Measurements from ENCODE around the gene KNCN. TPM values are rescaled to one million over a fixed set of nuclear protein-coding genes. Genes with fewer than 3 reads are reported as not detected.

The KNCN gene
- total and polyA plus RNA-seq, 8 donors: not detected

DNA sequence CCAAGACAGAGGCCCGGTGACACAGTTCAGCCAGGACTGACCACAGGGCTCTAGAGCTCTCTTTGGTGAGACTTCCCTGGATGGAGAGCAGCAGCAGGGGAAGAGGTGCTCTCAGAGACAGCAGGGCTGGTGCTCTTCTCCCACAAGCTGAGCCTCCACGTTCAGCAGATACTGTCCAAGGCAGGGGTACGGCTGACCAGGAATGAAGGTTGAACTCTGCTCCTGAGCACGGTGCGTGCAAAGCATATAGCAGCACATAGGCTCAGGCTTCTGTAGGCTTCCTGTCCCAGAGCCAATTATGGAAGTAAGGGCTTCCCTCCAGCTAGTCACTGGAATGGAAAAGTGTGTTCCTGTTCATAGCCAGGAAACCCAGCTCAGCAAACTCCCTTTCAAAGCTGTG is 37.9 kb downstream of the KNCN start:
- TF ChIP-seq, protein P1, sequence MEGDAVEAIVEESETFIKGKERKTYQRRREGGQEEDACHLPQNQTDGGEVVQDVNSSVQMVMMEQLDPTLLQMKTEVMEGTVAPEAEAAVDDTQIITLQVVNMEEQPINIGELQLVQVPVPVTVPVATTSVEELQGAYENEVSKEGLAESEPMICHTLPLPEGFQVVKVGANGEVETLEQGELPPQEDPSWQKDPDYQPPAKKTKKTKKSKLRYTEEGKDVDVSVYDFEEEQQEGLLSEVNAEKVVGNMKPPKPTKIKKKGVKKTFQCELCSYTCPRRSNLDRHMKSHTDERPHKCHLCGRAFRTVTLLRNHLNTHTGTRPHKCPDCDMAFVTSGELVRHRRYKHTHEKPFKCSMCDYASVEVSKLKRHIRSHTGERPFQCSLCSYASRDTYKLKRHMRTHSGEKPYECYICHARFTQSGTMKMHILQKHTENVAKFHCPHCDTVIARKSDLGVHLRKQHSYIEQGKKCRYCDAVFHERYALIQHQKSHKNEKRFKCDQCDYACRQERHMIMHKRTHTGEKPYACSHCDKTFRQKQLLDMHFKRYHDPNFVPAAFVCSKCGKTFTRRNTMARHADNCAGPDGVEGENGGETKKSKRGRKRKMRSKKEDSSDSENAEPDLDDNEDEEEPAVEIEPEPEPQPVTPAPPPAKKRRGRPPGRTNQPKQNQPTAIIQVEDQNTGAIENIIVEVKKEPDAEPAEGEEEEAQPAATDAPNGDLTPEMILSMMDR (IDR thresholded peaks at IDR 0.05): no peak
- TF ChIP-seq POLR2A (IDR thresholded peaks at IDR 0.05) (no peak), POLR2AphosphoS5 (IDR thresholded peaks at IDR 0.05) (no peak), EP300 (IDR thresholded peaks at IDR 0.05) (no peak)
- H3K4me3 ChIP-seq: no peak overlapping the region
- peaks cover 0 to 44% (median 0%) of the 10 kb centered on the region in 3 donors for H3K27me3 ChIP-seq
- 60 to 78% (median 71%) methylated on average over 3 to 5 of the region's 5 CpGs for WGBS, 5 donors
- intact Hi-C loops (cut with DNase I; ENCODE audit: low total_unique reads): no loop called here
- peaks cover 0 to 11% (median 7%) of the 10 kb centered on the region in 4 donors for H3K4me1 ChIP-seq
- DNase-seq: no peak
- no peaks in the 10 kb centered on the region for H3K9me3 ChIP-seq
- H3K27ac ChIP-seq: no peak overlapping the region
- H3K36me3 ChIP-seq: no peaks in the 10 kb centered on the region

DNA sequence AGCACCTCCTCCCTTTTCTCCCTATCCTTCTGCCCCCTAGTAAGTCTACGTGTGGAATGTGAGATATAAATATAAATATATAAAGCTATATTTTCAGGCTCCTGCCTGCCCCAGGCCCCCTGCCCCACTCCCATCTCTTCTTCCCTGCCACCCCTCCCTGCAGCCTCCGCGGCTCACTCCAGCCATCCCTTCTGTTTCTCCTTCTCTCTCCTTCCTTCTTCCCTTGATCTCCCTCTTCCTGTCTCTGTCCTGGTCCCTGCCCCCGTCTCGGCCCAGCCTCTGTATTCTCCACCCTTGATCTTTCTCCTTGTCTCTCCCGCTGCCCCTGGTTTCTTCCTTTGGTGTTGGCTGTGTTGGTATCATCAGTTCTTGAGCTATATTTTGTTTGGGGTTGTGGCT is 38.7 kb downstream of the KNCN start:
- Histone ChIP-seq H3K4me1 (peaks cover 0 to 11% (median 7%) of the 10 kb centered on the region in 4 donors), H3K27ac (no peak overlapping the region), H3K27me3 (peaks cover 0 to 39% (median 0%) of the 10 kb centered on the region in 3 donors), H3K4me3 (no peak overlapping the region), H3K9me3 (no peaks in the 10 kb centered on the region), H3K36me3 (no peaks in the 10 kb centered on the region)
- TF ChIP-seq EP300 (IDR thresholded peaks at IDR 0.05) (no peak), POLR2AphosphoS5 (IDR thresholded peaks at IDR 0.05) (no peak), POLR2A (IDR thresholded peaks at IDR 0.05) (no peak)
- TF ChIP-seq, protein P1 (IDR thresholded peaks at IDR 0.05): no peak
- DNase-seq: no peak
- WGBS, 5 donors: 61 to 81% (median 75%) methylated on average over 6 of the region's 6 CpGs
- intact Hi-C loops (cut with DNase I; ENCODE audit: low total_unique reads): no loop called here

DNA sequence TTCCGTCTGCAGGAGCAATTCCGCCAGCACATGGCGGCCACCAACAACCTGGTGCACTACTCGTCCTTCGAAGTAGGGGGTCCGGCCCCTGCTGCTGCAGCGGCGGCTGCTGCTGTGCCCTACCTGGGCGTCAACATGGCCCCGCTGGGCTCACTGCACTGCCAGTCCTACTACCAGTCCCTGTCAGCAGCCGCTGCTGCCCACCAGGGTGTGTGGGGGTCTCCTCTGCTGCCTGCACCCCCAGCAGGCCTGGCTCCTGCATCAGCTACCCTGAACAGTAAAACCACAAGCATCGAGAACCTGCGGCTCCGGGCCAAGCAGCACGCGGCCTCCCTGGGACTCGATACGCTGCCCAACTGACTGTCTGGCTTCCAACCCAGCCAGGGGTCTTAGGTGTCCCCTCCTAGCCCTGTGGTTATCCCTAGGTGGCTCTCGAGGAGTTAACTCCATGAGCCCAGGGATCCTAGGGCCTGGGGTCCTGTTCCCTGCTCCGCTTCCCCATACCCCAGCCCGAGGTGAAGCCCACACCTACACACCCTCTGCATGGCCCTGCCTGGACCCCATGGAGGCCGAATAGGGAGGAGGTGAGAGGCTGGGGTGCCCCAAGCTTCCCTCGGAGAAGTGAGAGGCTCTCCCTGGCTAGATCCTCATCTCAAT is 39.2 kb downstream of the KNCN start:
- H3K4me1 ChIP-seq: peaks cover 0 to 10% (median 5%) of the 10 kb centered on the region in 4 donors
- TF ChIP-seq POLR2A (IDR thresholded peaks at IDR 0.05) (no peak), EP300 (IDR thresholded peaks at IDR 0.05) (no peak), POLR2AphosphoS5 (IDR thresholded peaks at IDR 0.05) (no peak)
- TF ChIP-seq, protein P1 (IDR thresholded peaks at IDR 0.05): no peak
- DNase-seq: no peak
- H3K27me3 ChIP-seq: peaks cover 0 to 37% (median 0%) of the 10 kb centered on the region in 3 donors
- 79 to 87% (median 84%) methylated on average over 15 to 23 of the region's 23 CpGs for WGBS, 5 donors
- no peaks in the 10 kb centered on the region for H3K36me3 ChIP-seq
- intact Hi-C loops (cut with DNase I; ENCODE audit: low total_unique reads): no loop called here
- no peaks in the 10 kb centered on the region for H3K9me3 ChIP-seq
- no peak overlapping the region for H3K27ac ChIP-seq
- H3K4me3 ChIP-seq: no peak overlapping the region

DNA sequence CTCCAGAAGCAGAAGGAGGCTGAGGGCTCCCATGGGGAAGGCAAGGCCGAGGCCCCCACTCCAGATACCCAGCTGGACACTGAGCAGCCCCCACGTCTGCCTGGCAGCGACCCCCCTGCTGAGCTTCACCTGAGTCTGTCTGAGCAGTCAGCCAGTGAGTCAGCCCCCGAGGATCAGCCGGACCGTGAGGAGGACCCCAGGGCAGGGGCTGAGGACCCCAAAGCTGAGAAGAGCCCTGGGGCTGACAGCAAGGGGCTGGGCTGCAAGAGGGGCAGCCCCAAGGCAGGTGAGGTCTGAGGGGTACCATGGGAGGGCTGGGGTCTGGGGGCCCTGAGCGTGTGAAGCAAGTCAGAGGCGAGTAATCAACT is 40.5 kb downstream of the KNCN start:
- intact Hi-C loops (cut with DNase I; ENCODE audit: low total_unique reads): no loop called here
- Histone ChIP-seq H3K4me3 (no peak overlapping the region), H3K27ac (no peak overlapping the region), H3K27me3 (peaks cover 0 to 44% (median 0%) of the 10 kb centered on the region in 3 donors), H3K4me1 (no peaks in the 10 kb centered on the region), H3K9me3 (no peaks in the 10 kb centered on the region), H3K36me3 (no peaks in the 10 kb centered on the region)
- 49 to 81% (median 80%) methylated on average over 4 to 8 of the region's 8 CpGs for WGBS, 5 donors
- DNase-seq: no peak
- TF ChIP-seq POLR2AphosphoS5 (IDR thresholded peaks at IDR 0.05) (no peak), EP300 (IDR thresholded peaks at IDR 0.05) (no peak), POLR2A (IDR thresholded peaks at IDR 0.05) (no peak)
- TF ChIP-seq, protein P1 (IDR thresholded peaks at IDR 0.05): no peak
